OCI-LY7 (cell line): Measurements from ENCODE around the gene SERPIND1.

ENCODE experiments used
- EZH2phosphoT487 ChIP-seq: fragments of 200-600 bp; sonication (generic); IDR thresholded peaks from 2 replicates; pipeline ENCODE4 v1.6.1; 2018; ENCODE audit warnings: low read depth, borderline replicate concordance, mild to moderate bottlenecking, mixed run types, antibody characterized with exemption, low read length, moderate library complexity, mixed read lengths
- TF ChIP-seq, protein P1 (sequence below): fragments of 200-600 bp; sonication (generic); conservative IDR thresholded peaks from 2 replicates; pipeline ENCODE4 v1.5.1; 2014; ENCODE audit warnings: mild to moderate bottlenecking, antibody characterized with exemption, low read length, moderate library complexity, mixed read lengths

- TF ChIP-seq, protein P1, sequence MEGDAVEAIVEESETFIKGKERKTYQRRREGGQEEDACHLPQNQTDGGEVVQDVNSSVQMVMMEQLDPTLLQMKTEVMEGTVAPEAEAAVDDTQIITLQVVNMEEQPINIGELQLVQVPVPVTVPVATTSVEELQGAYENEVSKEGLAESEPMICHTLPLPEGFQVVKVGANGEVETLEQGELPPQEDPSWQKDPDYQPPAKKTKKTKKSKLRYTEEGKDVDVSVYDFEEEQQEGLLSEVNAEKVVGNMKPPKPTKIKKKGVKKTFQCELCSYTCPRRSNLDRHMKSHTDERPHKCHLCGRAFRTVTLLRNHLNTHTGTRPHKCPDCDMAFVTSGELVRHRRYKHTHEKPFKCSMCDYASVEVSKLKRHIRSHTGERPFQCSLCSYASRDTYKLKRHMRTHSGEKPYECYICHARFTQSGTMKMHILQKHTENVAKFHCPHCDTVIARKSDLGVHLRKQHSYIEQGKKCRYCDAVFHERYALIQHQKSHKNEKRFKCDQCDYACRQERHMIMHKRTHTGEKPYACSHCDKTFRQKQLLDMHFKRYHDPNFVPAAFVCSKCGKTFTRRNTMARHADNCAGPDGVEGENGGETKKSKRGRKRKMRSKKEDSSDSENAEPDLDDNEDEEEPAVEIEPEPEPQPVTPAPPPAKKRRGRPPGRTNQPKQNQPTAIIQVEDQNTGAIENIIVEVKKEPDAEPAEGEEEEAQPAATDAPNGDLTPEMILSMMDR: no peak
- no peak for TF ChIP-seq EZH2phosphoT487
Observed at GRCh38 chr22:20761536-20761935, 12.4 kb upstream of the SERPIND1 start.
